C4-2B (cell line): ENCODE data around the gene OR10T2.

Source experiments
- H3K27ac ChIP-seq: fragments of 450-650 bp; 2 replicates; pipeline ENCODE4 v1.5.1; 2017
- ZFX ChIP-seq: fragments of 450-650 bp; IDR thresholded peaks from 2 replicates; pipeline ENCODE4 v1.6.1; 2017
- TF ChIP-seq, protein P1 (sequence below): fragments of 450-650 bp; conservative IDR thresholded peaks from 2 replicates; pipeline ENCODE4 v1.5.1; 2017; ENCODE audit warnings: mild to moderate bottlenecking

The OR10T2 gene

DNA sequence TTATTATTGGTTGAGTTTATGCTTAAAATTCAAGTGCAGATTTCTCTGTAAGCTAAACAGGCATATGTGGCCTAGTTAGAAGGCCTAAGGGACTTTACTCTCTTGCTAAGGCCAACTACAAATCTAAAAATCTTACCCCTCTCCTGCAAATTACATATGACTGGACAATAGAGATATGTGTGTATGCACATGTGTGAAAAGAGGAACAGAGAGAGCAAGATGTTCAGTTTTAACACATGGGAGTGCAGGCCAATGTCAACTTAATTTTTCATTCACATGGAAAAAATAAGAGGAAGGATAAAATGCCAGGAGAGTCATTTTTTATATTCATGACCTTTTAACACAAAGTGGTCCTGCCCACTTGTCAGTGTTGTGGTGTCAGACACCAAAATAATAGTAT is 18.3 kb upstream of the OR10T2 start:
- TF ChIP-seq, protein P1, sequence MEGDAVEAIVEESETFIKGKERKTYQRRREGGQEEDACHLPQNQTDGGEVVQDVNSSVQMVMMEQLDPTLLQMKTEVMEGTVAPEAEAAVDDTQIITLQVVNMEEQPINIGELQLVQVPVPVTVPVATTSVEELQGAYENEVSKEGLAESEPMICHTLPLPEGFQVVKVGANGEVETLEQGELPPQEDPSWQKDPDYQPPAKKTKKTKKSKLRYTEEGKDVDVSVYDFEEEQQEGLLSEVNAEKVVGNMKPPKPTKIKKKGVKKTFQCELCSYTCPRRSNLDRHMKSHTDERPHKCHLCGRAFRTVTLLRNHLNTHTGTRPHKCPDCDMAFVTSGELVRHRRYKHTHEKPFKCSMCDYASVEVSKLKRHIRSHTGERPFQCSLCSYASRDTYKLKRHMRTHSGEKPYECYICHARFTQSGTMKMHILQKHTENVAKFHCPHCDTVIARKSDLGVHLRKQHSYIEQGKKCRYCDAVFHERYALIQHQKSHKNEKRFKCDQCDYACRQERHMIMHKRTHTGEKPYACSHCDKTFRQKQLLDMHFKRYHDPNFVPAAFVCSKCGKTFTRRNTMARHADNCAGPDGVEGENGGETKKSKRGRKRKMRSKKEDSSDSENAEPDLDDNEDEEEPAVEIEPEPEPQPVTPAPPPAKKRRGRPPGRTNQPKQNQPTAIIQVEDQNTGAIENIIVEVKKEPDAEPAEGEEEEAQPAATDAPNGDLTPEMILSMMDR = no peak
- no peak for TF ChIP-seq ZFX
- H3K27ac ChIP-seq = no peak overlapping the region

DNA sequence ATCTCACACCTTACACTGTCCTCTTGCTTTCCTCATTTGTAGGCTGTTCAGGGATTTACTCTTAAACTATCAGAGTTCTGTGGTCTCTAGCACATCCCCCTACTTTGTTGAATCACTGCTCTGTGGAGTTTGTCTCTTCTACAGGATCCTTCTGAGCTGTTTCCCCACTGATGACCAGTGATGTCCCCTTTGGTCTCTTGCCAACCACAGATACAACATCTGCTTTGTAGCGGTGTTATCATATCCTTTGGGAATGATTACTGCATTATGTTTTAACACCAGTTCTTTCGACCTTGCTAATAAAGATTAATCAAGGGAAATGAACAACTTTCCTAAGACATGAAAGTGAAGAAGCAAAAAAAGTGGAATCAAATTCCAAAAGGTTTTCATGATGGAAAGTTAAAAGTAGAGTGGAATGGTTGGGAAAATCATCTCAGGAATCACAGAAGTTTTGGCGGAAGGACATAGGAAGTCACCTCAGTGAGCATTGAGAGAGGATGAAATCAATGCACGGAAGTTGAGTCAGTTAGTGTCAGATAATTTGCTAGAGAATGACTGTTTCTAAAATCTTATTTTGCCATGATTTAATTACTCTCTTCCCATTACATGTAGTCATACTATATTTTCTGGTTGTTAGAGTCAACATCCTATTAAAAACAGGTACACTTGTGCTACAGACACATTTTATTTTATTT is 15.5 kb upstream of the OR10T2 start:
- no peak overlapping the region for H3K27ac ChIP-seq
- no peak for TF ChIP-seq ZFX
- TF ChIP-seq, protein P1 = no peak

DNA sequence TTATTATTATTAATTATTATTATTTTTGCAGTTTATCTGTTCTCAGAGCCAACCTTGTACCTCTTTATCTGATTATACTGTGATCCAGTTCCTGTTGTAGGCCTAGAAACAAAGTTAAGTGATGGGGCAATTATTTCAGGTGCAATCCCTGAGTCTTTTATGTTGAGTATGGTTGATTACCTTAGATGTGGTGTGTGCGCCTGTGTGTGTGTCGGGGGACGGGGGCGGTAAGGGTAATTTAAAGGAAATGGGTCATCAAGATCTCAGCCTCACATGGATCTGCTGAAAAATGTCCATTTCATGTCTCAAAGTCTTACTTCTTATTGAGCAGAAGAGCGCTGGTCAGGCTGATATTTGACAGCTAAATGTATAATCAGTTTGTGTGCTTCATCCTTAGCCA is 7.8 kb upstream of the OR10T2 start:
- H3K27ac ChIP-seq = no peak overlapping the region
- TF ChIP-seq ZFX = no peak
- TF ChIP-seq, protein P1 = no peak

DNA sequence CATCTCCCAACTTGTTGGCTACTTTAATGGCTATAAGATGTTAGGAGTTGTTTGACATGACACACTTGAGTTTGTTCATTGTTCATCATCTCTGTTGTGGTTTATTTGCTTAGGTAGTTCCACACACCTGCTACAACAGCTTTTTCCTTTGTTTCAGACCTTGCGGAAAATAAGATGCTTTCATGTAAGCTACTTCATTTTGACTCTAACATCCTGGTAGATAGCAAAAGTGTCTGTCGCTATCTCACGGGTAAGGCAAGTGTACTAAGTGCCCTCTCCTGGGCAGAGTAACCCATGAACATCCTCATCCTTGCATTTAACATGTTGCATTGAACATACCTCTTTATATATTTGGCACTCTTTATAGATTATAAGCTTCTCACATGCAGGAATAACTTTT is 1.6 kb upstream of the OR10T2 start:
- TF ChIP-seq, protein P1 = no peak; the same call in 1 of the 2 replicates
- TF ChIP-seq ZFX = no peak
- no peak overlapping the region for H3K27ac ChIP-seq

DNA sequence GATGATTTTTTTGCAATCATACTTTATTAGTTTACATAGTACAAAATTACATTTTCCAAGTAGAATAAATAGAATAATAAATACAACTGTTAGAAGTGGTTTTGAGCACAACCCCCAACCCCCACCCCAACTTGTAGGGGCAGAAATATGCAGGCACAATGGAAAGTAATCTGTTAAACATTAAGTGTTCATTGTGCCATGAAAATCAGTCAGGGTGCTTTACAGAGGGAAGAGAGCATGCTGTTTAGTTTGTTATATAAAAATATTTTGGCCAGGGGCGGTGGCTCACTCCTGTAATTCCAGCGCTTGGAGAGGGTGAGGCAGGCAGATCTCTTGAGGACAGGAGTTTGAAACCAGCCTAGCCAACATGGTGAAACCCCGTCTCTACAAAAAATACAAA is 2.6 kb downstream of the OR10T2 start:
- H3K27ac ChIP-seq = no peak overlapping the region
- TF ChIP-seq ZFX = no peak
- TF ChIP-seq, protein P1 = no peak

DNA sequence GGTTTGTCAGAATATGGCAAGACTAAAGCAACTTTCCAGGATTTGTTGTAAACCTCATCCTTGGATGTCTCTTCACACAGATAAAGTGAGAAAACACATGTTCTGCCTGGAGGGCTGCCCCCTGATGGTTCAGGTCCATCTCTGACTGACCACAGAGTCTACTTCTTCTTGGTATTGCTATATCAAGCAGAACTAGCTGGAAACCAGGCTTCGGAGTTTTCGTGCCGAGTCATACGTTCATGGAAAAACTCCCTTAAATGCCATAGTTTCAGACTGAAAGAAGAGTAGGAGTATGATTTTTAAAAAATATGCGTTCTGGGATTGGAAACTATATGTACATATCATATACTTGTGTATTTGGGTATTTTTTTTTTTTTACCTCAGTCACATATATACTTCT is 5.8 kb downstream of the OR10T2 start:
- TF ChIP-seq, protein P1 = no peak
- no peak for TF ChIP-seq ZFX
- no peak overlapping the region for H3K27ac ChIP-seq

DNA sequence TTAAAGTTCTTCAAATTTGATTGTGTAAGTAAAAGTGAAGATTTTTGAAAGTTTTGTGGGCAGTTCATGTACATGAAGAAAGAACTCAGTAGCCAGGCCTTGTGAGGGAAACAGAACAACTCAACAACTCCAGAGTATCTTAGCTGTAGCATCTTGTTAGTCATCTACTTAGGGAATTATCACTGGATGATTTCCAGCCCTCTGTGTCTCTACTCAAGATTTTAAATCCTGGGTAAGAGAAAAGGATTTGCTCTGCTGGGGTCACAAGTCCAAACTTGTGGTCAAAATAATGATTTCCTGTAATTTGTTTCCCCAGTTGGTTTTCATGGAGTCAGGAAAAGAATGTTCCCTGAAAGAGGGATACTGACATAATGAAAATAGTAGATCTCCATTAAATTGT is 8.2 kb downstream of the OR10T2 start:
- H3K27ac ChIP-seq = no peak overlapping the region
- no peak for TF ChIP-seq ZFX
- TF ChIP-seq, protein P1 = no peak
